K562 (cell line): ENCODE data around the gene SLC30A10. TPM values are rescaled to one million over a fixed set of nuclear protein-coding genes. Genes with fewer than 3 reads are reported as not detected.

ENCODE experiments used
- BRD9 ChIP-seq: fragments of 450-650 bp; IDR thresholded peaks from 2 replicates; pipeline ENCODE4 v1.6.1; 2018; ENCODE audit warnings: low read depth; ENCODE audit not compliant: partially characterized antibody
- CBX8 ChIP-seq: fragments of 200-600 bp; sonication (generic); IDR thresholded peaks from 2 replicates; pipeline ENCODE4 v1.6.1; 2012; ENCODE audit warnings: borderline replicate concordance, mixed run types, low read depth, mild to moderate bottlenecking, moderate library complexity, mixed read lengths, low read length, control low read depth, inconsistent platforms; ENCODE audit not compliant: poor library complexity, severe bottlenecking; ENCODE audit errors: extremely low read depth
- CC2D1A ChIP-seq: fragments of 450-650 bp; IDR thresholded peaks from 2 replicates; pipeline ENCODE4 v1.6.1; 2017; ENCODE audit warnings: mild to moderate bottlenecking
- CHCHD3 ChIP-seq: fragments of 250-450 bp; sonication (Bioruptor Pico); IDR thresholded peaks from 2 replicates; pipeline ENCODE4 v2.1.2; 2022; ENCODE audit warnings: mild to moderate bottlenecking
- CSDE1 ChIP-seq, 2 experiments: fragments of 450-650 bp; IDR thresholded peaks; 2 replicates each; pipeline ENCODE4 v1.6.1; 2016; ENCODE audit warnings: mild to moderate bottlenecking in 1 of 2
- EGR1 ChIP-seq: fragments of 450-650 bp; conservative IDR thresholded peaks from 2 replicates; pipeline ENCODE4 v1.6.1; 2017; ENCODE audit warnings: mild to moderate bottlenecking
- ELF4 ChIP-seq: fragments of 450-650 bp; formaldehyde crosslinking; IDR thresholded peaks from 2 replicates; pipeline ENCODE4 v1.4.0; 2022; ENCODE audit warnings: missing genetic modification characterization
- FIP1L1 ChIP-seq: fragments of 200-400 bp; formaldehyde crosslinking; IDR thresholded peaks from 2 replicates; pipeline ENCODE4 v1.6.1; 2018; ENCODE audit warnings: mild to moderate bottlenecking, low read depth, low read length; ENCODE audit not compliant: poor library complexity, severe bottlenecking
- GABPA ChIP-seq: fragments of 200-800 bp; sonication (Bioruptor generic); conservative IDR thresholded peaks from 2 replicates; pipeline ENCODE4 v1.6.1; 2016; ENCODE audit warnings: low read depth, missing genetic modification characterization, missing compliant biosample characterization
- HIVEP1 ChIP-seq: fragments of 250-450 bp; sonication (Bioruptor Pico); IDR thresholded peaks from 2 replicates; pipeline ENCODE4 v1.4.0; 2020; ENCODE audit warnings: mild to moderate bottlenecking
- HNRNPL ChIP-seq: fragments of 200-400 bp; formaldehyde crosslinking; IDR thresholded peaks from 2 replicates; pipeline ENCODE4 v1.6.1; 2017; ENCODE audit warnings: low read depth, mild to moderate bottlenecking, low read length
- MCM3 ChIP-seq: fragments of 450-650 bp; IDR thresholded peaks from 2 replicates; pipeline ENCODE4 v1.6.1; 2016
- MXI1 ChIP-seq: IDR thresholded peaks from 2 replicates; pipeline ENCODE4 v1.6.1; 2011; ENCODE audit warnings: low read depth, mild to moderate bottlenecking, improper control_type of control experiment, low read length
- NFIX ChIP-seq: fragments of 250-450 bp; sonication (Bioruptor Pico); IDR thresholded peaks from 2 replicates; pipeline ENCODE4 v1.4.0; 2020; ENCODE audit warnings: low read depth, mild to moderate bottlenecking, moderate library complexity
- PHF20 ChIP-seq: fragments of 450-650 bp; IDR thresholded peaks from 2 replicates; pipeline ENCODE4 v1.6.1; 2018; ENCODE audit not compliant: partially characterized antibody
- ZNF124 ChIP-seq: sonication (generic); formaldehyde crosslinking; IDR thresholded peaks from 2 replicates; pipeline ENCODE4 v1.8.1; 2022; ENCODE audit warnings: missing genetic modification reagents
- ZNF143 ChIP-seq: sonication (generic); formaldehyde crosslinking; IDR thresholded peaks from 2 replicates; pipeline ENCODE4 v1.9.0; 2022; ENCODE audit warnings: mild to moderate bottlenecking, missing genetic modification reagents
- ZNF41 ChIP-seq: fragments of 250-450 bp; sonication (Bioruptor Pico); conservative IDR thresholded peaks from 2 replicates; pipeline ENCODE4 v1.4.0; 2020; ENCODE audit warnings: mild to moderate bottlenecking
- polyA plus RNA-seq, 8 experiments: library from polyadenylated mRNA; depleted of rRNA in 4 of 8; stranded (reverse) in 5 of 8; unstranded in 3 of 8; fragments of >200 nt; fragmentation: Nextera tagmentation in 2 of 8; fragmentation: Illumina TruSeq in 1 of 8; extraction: Ambion mirVana in 2 of 8; extraction: Trizol in 1 of 8; gene quantifications; 2 replicates each; pipeline versions ENCODE4 v1.2.1 to v1.2.3, GENCODE V29; 2011 to 2014; ENCODE audit warnings: inconsistent platforms in 1 of 8, missing spikeins in 1 of 8
- total RNA-seq, 7 experiments: library from RNA; depleted of rRNA in 6 of 7; stranded (reverse); fragments of >200 nt in 6 of 7; fragmentation: Illumina TruSeq in 2 of 7; extraction: Trizol in 2 of 7; gene quantifications; 2 replicates each; pipeline versions ENCODE4 v1.2.1 to v1.2.3, GENCODE V29; 2011 to 2021; ENCODE audit warnings: low replicate concordance in 1 of 7
- TF ChIP-seq, protein P1 (sequence below), 2 experiments: IDR thresholded peaks; 2 replicates each; pipeline ENCODE4 v1.6.1; 2011; ENCODE audit warnings: borderline replicate concordance in 1 of 2, control low read depth in 1 of 2, low read depth in 1 of 2, low read length in 1 of 2, mild to moderate bottlenecking in 1 of 2, mixed read lengths in 1 of 2, moderate library complexity in 1 of 2; ENCODE audit not compliant: insufficient read depth in 1 of 2, insufficient read length in 1 of 2, poor library complexity in 1 of 2, severe bottlenecking in 1 of 2; ENCODE audit errors: extremely low read depth in 1 of 2
- TF ChIP-seq, protein P2 (sequence below): fragments of 250-450 bp; sonication (Bioruptor Pico); IDR thresholded peaks from 2 replicates; pipeline ENCODE4 v1.4.0; 2020; ENCODE audit warnings: mild to moderate bottlenecking, moderate library complexity
- TF ChIP-seq, protein P3 (sequence below): fragments of 200-800 bp; sonication (Bioruptor generic); IDR thresholded peaks from 2 replicates; pipeline ENCODE4 v1.6.1; 2017; ENCODE audit warnings: missing genetic modification characterization, missing compliant biosample characterization
- TF ChIP-seq, protein P4 (sequence below): fragments of 250-450 bp; sonication (Bioruptor Pico); IDR thresholded peaks from 2 replicates; pipeline ENCODE4 v1.9.0; 2021; ENCODE audit warnings: mild to moderate bottlenecking, inconsistent platforms

The SLC30A10 gene
- total and polyA plus RNA-seq, 9 of the 15 experiments (the other 6 are each of a cell fraction or from before 2014, with no cell fraction given) = 2.6 to 11.3 (median 7.1) TPM

DNA sequence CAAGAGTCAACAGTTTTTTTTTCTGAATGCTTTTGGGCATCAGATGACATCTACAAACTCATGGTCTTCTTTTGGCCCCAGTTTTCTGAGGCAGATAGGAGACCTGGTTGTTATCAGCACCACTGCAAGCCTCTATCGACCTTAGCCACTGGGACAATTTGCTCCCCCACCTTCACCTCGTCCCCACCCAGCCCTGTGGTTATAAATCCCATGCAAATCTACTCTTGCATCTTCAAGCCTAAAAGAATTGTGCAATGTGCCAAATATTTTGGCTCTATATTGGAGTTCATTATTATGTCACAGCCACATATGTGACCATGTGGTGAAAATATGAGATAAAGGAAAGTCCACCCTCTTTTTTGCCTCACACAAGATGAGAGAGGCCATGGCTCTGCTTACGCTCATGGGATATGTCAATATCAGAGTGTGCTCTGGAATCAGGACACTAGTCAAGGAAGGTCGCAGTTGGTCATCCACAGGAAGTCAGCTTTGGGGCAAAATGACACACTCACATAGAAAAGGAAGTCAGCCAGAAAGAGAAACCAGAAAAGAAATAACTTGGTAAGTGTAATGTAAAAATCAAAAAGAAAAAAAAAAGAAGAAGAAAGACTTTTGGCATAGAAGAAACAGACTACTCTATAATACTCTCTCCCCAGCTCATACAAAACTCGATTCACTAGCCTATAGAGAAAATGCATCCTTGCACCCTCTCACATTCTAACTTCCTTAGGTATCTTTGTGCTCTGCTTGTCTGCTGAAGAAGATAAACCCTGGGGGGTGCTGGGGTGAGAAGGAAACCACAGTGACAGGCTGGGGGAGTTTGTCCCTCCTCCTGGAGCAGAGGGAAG, 21.2 kb downstream of the SLC30A10 start (continued):
- TF ChIP-seq, protein P1, sequence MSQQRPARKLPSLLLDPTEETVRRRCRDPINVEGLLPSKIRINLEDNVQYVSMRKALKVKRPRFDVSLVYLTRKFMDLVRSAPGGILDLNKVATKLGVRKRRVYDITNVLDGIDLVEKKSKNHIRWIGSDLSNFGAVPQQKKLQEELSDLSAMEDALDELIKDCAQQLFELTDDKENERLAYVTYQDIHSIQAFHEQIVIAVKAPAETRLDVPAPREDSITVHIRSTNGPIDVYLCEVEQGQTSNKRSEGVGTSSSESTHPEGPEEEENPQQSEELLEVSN (IDR thresholded peaks at IDR 0.05; ENCODE audit: borderline replicate concordance in 1 of 2, extremely low read depth in 1 of 2, insufficient read depth in 1 of 2, insufficient read length in 1 of 2, low read depth in 1 of 2, low read length in 1 of 2, poor library complexity in 1 of 2, severe bottlenecking in 1 of 2) = no peak
- TF ChIP-seq PHF20 (no peak), EGR1 (peak; percentile 70), HIVEP1 (CRISPR knock-in tag) (no peak), GABPA (tag) (peak; percentile 77), CHCHD3 (CRISPR knock-in tag) (no peak), HNRNPL (no peak), CSDE1 (IDR thresholded peaks at IDR 0.05) (peak in 1 of 2 experiments; percentile 85; a peak in 1 of 4 replicates), NFIX (CRISPR knock-in tag) (no peak), FIP1L1 (no peak), BRD9 (no peak), CC2D1A (peak; percentile 99; the same call in 1 of the 2 replicates), MXI1 (0 out of 2 replicates have a peak, but pooled peaks have one; percentile 58), ZNF124 (CRISPR knock-in tag) (no peak), CBX8 (no peak), ELF4 (CRISPR knock-in tag) (peak; percentile 53), ZNF41 (CRISPR knock-in tag) (no peak), ZNF143 (no peak), MCM3 (no peak)
- TF ChIP-seq, protein P2, sequence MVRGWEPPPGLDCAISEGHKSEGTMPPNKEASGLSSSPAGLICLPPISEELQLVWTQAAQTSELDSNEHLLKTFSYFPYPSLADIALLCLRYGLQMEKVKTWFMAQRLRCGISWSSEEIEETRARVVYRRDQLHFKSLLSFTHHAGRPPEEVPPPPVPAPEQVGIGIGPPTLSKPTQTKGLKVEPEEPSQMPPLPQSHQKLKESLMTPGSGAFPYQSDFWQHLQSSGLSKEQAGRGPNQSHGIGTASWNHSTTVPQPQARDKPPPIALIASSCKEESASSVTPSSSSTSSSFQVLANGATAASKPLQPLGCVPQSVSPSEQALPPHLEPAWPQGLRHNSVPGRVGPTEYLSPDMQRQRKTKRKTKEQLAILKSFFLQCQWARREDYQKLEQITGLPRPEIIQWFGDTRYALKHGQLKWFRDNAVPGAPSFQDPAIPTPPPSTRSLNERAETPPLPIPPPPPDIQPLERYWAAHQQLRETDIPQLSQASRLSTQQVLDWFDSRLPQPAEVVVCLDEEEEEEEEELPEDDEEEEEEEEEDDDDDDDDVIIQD = no peak
- TF ChIP-seq, protein P3, sequence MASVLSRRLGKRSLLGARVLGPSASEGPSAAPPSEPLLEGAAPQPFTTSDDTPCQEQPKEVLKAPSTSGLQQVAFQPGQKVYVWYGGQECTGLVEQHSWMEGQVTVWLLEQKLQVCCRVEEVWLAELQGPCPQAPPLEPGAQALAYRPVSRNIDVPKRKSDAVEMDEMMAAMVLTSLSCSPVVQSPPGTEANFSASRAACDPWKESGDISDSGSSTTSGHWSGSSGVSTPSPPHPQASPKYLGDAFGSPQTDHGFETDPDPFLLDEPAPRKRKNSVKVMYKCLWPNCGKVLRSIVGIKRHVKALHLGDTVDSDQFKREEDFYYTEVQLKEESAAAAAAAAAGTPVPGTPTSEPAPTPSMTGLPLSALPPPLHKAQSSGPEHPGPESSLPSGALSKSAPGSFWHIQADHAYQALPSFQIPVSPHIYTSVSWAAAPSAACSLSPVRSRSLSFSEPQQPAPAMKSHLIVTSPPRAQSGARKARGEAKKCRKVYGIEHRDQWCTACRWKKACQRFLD (CRISPR knock-in tag) = peak; percentile 75
- TF ChIP-seq, protein P4, sequence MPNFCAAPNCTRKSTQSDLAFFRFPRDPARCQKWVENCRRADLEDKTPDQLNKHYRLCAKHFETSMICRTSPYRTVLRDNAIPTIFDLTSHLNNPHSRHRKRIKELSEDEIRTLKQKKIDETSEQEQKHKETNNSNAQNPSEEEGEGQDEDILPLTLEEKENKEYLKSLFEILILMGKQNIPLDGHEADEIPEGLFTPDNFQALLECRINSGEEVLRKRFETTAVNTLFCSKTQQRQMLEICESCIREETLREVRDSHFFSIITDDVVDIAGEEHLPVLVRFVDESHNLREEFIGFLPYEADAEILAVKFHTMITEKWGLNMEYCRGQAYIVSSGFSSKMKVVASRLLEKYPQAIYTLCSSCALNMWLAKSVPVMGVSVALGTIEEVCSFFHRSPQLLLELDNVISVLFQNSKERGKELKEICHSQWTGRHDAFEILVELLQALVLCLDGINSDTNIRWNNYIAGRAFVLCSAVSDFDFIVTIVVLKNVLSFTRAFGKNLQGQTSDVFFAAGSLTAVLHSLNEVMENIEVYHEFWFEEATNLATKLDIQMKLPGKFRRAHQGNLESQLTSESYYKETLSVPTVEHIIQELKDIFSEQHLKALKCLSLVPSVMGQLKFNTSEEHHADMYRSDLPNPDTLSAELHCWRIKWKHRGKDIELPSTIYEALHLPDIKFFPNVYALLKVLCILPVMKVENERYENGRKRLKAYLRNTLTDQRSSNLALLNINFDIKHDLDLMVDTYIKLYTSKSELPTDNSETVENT = no peak
